Panc1 (cell line): ENCODE results near the gene RNF213.

Experiments
- POLR2AphosphoS5 ChIP-seq: IDR thresholded peaks from 2 replicates; pipeline ENCODE4 v1.6.1; 2012; ENCODE audit warnings: mild to moderate bottlenecking, low read depth, low read length, moderate library complexity
- SIN3A ChIP-seq: IDR thresholded peaks from 2 replicates; pipeline ENCODE4 v1.6.1; 2012; ENCODE audit warnings: low read depth, mild to moderate bottlenecking, low read length, moderate library complexity, borderline replicate concordance; ENCODE audit not compliant: insufficient read depth
- TF ChIP-seq, protein P1 (sequence below): fragments of 450-650 bp; IDR thresholded peaks from 2 replicates; pipeline ENCODE4 v1.5.1; 2017; ENCODE audit warnings: mild to moderate bottlenecking
- TF ChIP-seq, protein P2 (sequence below), 2 experiments: IDR thresholded peaks; 2 replicates each; pipeline ENCODE4 v1.6.1; 2011 to 2012; ENCODE audit warnings: low read depth in 2 of 2, control low read depth in 1 of 2, low read length in 1 of 2, mild to moderate bottlenecking in 1 of 2, moderate library complexity in 1 of 2; ENCODE audit not compliant: insufficient read depth in 1 of 2

DNA sequence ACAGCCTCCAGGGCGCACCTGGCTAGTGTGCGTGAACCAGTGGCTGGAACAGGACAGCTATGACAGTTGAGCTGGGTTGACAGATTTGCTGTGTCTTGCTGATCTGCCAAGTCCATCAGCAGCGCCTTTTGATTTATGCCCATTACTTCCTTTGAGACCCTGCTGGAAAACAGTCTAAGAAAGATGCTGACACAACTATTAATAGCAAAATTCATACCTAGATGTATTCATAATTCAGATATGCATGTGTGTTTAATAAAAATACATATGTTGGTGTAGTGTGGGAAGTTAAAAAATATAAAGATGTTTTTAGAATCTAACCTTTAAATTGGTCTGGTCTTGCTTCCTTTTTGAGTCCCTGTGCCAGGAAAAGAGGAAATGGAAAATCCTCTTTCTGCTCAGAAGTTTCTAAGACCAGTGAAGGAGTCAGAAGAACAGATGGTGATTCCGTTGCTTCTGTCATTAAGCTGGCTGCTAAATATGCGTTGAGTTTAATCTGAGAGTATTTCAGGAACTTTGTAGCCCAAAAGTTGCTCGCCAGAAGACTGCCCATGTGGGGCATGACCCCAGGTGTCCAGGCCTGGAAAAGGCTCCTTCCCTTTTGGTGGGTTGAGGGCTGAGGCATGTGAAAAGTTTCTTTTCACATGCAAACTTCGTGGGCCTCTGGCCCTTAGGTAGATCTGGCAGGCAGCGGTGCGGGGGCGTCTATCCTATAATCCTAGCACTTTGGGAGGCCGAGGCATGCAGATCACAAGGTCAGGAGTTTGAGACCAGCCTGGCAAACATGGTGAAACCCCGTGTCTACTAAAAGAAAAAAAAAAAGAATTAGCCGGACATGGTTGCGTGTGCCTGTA is 114.3 kb downstream of the RNF213 start:
- TF ChIP-seq, protein P1, sequence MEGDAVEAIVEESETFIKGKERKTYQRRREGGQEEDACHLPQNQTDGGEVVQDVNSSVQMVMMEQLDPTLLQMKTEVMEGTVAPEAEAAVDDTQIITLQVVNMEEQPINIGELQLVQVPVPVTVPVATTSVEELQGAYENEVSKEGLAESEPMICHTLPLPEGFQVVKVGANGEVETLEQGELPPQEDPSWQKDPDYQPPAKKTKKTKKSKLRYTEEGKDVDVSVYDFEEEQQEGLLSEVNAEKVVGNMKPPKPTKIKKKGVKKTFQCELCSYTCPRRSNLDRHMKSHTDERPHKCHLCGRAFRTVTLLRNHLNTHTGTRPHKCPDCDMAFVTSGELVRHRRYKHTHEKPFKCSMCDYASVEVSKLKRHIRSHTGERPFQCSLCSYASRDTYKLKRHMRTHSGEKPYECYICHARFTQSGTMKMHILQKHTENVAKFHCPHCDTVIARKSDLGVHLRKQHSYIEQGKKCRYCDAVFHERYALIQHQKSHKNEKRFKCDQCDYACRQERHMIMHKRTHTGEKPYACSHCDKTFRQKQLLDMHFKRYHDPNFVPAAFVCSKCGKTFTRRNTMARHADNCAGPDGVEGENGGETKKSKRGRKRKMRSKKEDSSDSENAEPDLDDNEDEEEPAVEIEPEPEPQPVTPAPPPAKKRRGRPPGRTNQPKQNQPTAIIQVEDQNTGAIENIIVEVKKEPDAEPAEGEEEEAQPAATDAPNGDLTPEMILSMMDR = no peak
- TF ChIP-seq POLR2AphosphoS5 = no peak
- TF ChIP-seq, protein P2, sequence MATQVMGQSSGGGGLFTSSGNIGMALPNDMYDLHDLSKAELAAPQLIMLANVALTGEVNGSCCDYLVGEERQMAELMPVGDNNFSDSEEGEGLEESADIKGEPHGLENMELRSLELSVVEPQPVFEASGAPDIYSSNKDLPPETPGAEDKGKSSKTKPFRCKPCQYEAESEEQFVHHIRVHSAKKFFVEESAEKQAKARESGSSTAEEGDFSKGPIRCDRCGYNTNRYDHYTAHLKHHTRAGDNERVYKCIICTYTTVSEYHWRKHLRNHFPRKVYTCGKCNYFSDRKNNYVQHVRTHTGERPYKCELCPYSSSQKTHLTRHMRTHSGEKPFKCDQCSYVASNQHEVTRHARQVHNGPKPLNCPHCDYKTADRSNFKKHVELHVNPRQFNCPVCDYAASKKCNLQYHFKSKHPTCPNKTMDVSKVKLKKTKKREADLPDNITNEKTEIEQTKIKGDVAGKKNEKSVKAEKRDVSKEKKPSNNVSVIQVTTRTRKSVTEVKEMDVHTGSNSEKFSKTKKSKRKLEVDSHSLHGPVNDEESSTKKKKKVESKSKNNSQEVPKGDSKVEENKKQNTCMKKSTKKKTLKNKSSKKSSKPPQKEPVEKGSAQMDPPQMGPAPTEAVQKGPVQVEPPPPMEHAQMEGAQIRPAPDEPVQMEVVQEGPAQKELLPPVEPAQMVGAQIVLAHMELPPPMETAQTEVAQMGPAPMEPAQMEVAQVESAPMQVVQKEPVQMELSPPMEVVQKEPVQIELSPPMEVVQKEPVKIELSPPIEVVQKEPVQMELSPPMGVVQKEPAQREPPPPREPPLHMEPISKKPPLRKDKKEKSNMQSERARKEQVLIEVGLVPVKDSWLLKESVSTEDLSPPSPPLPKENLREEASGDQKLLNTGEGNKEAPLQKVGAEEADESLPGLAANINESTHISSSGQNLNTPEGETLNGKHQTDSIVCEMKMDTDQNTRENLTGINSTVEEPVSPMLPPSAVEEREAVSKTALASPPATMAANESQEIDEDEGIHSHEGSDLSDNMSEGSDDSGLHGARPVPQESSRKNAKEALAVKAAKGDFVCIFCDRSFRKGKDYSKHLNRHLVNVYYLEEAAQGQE (IDR thresholded peaks at IDR 0.05; ENCODE audit: insufficient read depth in 1 of 2, low read depth in 2 of 2, low read length in 1 of 2) = no peak
- TF ChIP-seq SIN3A = no peak
